K562 (cell line): Measurements from ENCODE around the gene FNBP1. TPM values are rescaled to one million over a fixed set of nuclear protein-coding genes. Genes with fewer than 3 reads are reported as not detected.

Source experiments
- ETV6 ChIP-seq, 3 experiments: fragments of 150-350 bp in 1 of 3; sonication (generic) in 1 of 3; formaldehyde crosslinking in 1 of 3; IDR thresholded peaks; 2 replicates each; pipeline versions ENCODE4 v1.6.1 to v1.8.0; 2014 to 2022; ENCODE audit warnings: borderline replicate concordance in 2 of 3, low read depth in 2 of 3, antibody characterized with exemption in 1 of 3, low read length in 1 of 3, mild to moderate bottlenecking in 1 of 3, missing genetic modification reagents in 1 of 3
- MEIS2 ChIP-seq: fragments of 450-650 bp; IDR thresholded peaks from 2 replicates; pipeline ENCODE4 v1.6.1; 2014; ENCODE audit warnings: mild to moderate bottlenecking; ENCODE audit not compliant: partially characterized antibody
- NR2C2 ChIP-seq, 2 experiments: fragments of 200-800 bp in 1 of 2; sonication (Bioruptor generic) in 1 of 2; sonication (generic) in 1 of 2; formaldehyde crosslinking in 1 of 2; IDR thresholded peaks; 2 replicates each; pipeline versions ENCODE4 v1.6.1 to v1.8.0; 2016 to 2022; ENCODE audit warnings: mild to moderate bottlenecking in 1 of 2, missing compliant biosample characterization in 1 of 2, missing genetic modification characterization in 1 of 2, missing genetic modification reagents in 1 of 2
- NR2F6 ChIP-seq: fragments of 450-650 bp; formaldehyde crosslinking; IDR thresholded peaks from 2 replicates; pipeline ENCODE4 v1.4.0; 2020; ENCODE audit warnings: mild to moderate bottlenecking
- SIRT6 ChIP-seq: IDR thresholded peaks from one replicate; pipeline ENCODE4 v1.6.1; 2012; ENCODE audit warnings: low read depth, mild to moderate bottlenecking, control low read depth, inconsistent platforms, low read length, moderate library complexity
- SNAPC5 ChIP-seq: fragments of 250-450 bp; sonication (Bioruptor Pico); IDR thresholded peaks from 2 replicates; pipeline ENCODE4 v1.8.0; 2021; ENCODE audit warnings: moderate library complexity, mild to moderate bottlenecking, inconsistent platforms
- polyA plus RNA-seq, 8 experiments: library from polyadenylated mRNA; depleted of rRNA in 4 of 8; stranded (reverse) in 5 of 8; unstranded in 3 of 8; fragments of >200 nt; fragmentation: Nextera tagmentation in 2 of 8; fragmentation: Illumina TruSeq in 1 of 8; extraction: Ambion mirVana in 2 of 8; extraction: Trizol in 1 of 8; gene quantifications; 2 replicates each; pipeline versions ENCODE4 v1.2.1 to v1.2.3, GENCODE V29; 2011 to 2014; ENCODE audit warnings: inconsistent platforms in 1 of 8, missing spikeins in 1 of 8
- total RNA-seq, 7 experiments: library from RNA; depleted of rRNA in 6 of 7; stranded (reverse); fragments of >200 nt in 6 of 7; fragmentation: Illumina TruSeq in 2 of 7; extraction: Trizol in 2 of 7; gene quantifications; 2 replicates each; pipeline versions ENCODE4 v1.2.1 to v1.2.3, GENCODE V29; 2011 to 2021; ENCODE audit warnings: low replicate concordance in 1 of 7
- TF ChIP-seq, protein P1 (sequence below): IDR thresholded peaks from 2 replicates; pipeline ENCODE4 v1.6.1; 2016; ENCODE audit warnings: missing genetic modification characterization, missing compliant biosample characterization
- TF ChIP-seq, protein P2 (sequence below): fragments of 450-650 bp; IDR thresholded peaks from 2 replicates; pipeline ENCODE4 v1.6.1; 2016; ENCODE audit warnings: mild to moderate bottlenecking, moderate library complexity
- TF ChIP-seq, protein P3 (sequence below): IDR thresholded peaks from 2 replicates; pipeline ENCODE4 v1.6.1; 2011; ENCODE audit not compliant: insufficient read length; ENCODE audit errors: extremely low read depth

FNBP1 gene
- total and polyA plus RNA-seq, 9 of the 15 experiments (the other 6 are each of a cell fraction or from before 2014, with no cell fraction given): 1.8 to 14.9 (median 7.6) TPM

GRCh38 chr9:130043654-130044623 lies 950 bp upstream of the FNBP1 start (continued):
- TF ChIP-seq, protein P1, sequence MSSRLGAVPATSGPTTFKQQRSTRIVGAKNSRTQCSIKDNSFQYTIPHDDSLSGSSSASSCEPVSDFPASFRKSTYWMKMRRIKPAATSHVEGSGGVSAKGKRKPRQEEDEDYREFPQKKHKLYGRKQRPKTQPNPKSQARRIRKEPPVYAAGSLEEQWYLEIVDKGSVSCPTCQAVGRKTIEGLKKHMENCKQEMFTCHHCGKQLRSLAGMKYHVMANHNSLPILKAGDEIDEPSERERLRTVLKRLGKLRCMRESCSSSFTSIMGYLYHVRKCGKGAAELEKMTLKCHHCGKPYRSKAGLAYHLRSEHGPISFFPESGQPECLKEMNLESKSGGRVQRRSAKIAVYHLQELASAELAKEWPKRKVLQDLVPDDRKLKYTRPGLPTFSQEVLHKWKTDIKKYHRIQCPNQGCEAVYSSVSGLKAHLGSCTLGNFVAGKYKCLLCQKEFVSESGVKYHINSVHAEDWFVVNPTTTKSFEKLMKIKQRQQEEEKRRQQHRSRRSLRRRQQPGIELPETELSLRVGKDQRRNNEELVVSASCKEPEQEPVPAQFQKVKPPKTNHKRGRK (tag): no peak
- TF ChIP-seq, protein P2, sequence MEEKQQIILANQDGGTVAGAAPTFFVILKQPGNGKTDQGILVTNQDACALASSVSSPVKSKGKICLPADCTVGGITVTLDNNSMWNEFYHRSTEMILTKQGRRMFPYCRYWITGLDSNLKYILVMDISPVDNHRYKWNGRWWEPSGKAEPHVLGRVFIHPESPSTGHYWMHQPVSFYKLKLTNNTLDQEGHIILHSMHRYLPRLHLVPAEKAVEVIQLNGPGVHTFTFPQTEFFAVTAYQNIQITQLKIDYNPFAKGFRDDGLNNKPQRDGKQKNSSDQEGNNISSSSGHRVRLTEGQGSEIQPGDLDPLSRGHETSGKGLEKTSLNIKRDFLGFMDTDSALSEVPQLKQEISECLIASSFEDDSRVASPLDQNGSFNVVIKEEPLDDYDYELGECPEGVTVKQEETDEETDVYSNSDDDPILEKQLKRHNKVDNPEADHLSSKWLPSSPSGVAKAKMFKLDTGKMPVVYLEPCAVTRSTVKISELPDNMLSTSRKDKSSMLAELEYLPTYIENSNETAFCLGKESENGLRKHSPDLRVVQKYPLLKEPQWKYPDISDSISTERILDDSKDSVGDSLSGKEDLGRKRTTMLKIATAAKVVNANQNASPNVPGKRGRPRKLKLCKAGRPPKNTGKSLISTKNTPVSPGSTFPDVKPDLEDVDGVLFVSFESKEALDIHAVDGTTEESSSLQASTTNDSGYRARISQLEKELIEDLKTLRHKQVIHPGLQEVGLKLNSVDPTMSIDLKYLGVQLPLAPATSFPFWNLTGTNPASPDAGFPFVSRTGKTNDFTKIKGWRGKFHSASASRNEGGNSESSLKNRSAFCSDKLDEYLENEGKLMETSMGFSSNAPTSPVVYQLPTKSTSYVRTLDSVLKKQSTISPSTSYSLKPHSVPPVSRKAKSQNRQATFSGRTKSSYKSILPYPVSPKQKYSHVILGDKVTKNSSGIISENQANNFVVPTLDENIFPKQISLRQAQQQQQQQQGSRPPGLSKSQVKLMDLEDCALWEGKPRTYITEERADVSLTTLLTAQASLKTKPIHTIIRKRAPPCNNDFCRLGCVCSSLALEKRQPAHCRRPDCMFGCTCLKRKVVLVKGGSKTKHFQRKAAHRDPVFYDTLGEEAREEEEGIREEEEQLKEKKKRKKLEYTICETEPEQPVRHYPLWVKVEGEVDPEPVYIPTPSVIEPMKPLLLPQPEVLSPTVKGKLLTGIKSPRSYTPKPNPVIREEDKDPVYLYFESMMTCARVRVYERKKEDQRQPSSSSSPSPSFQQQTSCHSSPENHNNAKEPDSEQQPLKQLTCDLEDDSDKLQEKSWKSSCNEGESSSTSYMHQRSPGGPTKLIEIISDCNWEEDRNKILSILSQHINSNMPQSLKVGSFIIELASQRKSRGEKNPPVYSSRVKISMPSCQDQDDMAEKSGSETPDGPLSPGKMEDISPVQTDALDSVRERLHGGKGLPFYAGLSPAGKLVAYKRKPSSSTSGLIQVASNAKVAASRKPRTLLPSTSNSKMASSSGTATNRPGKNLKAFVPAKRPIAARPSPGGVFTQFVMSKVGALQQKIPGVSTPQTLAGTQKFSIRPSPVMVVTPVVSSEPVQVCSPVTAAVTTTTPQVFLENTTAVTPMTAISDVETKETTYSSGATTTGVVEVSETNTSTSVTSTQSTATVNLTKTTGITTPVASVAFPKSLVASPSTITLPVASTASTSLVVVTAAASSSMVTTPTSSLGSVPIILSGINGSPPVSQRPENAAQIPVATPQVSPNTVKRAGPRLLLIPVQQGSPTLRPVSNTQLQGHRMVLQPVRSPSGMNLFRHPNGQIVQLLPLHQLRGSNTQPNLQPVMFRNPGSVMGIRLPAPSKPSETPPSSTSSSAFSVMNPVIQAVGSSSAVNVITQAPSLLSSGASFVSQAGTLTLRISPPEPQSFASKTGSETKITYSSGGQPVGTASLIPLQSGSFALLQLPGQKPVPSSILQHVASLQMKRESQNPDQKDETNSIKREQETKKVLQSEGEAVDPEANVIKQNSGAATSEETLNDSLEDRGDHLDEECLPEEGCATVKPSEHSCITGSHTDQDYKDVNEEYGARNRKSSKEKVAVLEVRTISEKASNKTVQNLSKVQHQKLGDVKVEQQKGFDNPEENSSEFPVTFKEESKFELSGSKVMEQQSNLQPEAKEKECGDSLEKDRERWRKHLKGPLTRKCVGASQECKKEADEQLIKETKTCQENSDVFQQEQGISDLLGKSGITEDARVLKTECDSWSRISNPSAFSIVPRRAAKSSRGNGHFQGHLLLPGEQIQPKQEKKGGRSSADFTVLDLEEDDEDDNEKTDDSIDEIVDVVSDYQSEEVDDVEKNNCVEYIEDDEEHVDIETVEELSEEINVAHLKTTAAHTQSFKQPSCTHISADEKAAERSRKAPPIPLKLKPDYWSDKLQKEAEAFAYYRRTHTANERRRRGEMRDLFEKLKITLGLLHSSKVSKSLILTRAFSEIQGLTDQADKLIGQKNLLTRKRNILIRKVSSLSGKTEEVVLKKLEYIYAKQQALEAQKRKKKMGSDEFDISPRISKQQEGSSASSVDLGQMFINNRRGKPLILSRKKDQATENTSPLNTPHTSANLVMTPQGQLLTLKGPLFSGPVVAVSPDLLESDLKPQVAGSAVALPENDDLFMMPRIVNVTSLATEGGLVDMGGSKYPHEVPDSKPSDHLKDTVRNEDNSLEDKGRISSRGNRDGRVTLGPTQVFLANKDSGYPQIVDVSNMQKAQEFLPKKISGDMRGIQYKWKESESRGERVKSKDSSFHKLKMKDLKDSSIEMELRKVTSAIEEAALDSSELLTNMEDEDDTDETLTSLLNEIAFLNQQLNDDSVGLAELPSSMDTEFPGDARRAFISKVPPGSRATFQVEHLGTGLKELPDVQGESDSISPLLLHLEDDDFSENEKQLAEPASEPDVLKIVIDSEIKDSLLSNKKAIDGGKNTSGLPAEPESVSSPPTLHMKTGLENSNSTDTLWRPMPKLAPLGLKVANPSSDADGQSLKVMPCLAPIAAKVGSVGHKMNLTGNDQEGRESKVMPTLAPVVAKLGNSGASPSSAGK: peak; percentile 95
- TF ChIP-seq SIRT6: no peak
- TF ChIP-seq, protein P3, sequence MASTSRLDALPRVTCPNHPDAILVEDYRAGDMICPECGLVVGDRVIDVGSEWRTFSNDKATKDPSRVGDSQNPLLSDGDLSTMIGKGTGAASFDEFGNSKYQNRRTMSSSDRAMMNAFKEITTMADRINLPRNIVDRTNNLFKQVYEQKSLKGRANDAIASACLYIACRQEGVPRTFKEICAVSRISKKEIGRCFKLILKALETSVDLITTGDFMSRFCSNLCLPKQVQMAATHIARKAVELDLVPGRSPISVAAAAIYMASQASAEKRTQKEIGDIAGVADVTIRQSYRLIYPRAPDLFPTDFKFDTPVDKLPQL: no peak
- TF ChIP-seq SNAPC5 (CRISPR knock-in tag): no peak
- no peak for TF ChIP-seq NR2F6 (CRISPR knock-in tag)
- no peak for TF ChIP-seq ETV6 (IDR thresholded peaks at IDR 0.05; ENCODE audit: borderline replicate concordance in 1 of 2, low read depth in 2 of 2, low read length in 1 of 2)
- no peak for TF ChIP-seq ETV6 (CRISPR knock-in tag; IDR thresholded peaks at IDR 0.05; ENCODE audit: borderline replicate concordance)
- no peak for TF ChIP-seq MEIS2
- TF ChIP-seq NR2C2 (CRISPR knock-in tag; IDR thresholded peaks at IDR 0.05): no peak
- TF ChIP-seq NR2C2 (tag; IDR thresholded peaks at IDR 0.05): 0 out of 2 replicates have a peak, but pooled peaks have one; percentile 35
